Activated T-helper 17 cell treated with anti-CD3 and anti-CD28 coated beads, Interleukin-2, amount 50 U/mL, for 72 hours (primary cell): ENCODE measurements around the gene ADCYAP1. TPM values are rescaled to one million over a fixed set of nuclear protein-coding genes. Genes with fewer than 3 reads are reported as not detected.
"Not testable (repeated sequence)": the region's sequence is repeated elsewhere in the genome, so short reads cannot be mapped to it uniquely, and the experiment has no call there.

ENCODE experiments used
- ATAC-seq: fragments of 150-1000 bp; cut with Tn5 transposase; replicated peaks from 2 replicates; pipeline ENCODE4 v1.10.0; 2021; ENCODE audit warnings: mild to moderate bottlenecking, moderate library complexity
- H3K27ac Mint-ChIP-seq: one replicate; pipeline ENCODE4 v1.8.0; 2022; ENCODE audit warnings: mixed read lengths
- H3K27me3 Mint-ChIP-seq: one replicate; pipeline ENCODE4 v1.8.0; 2022; ENCODE audit warnings: mixed read lengths
- H3K36me3 Mint-ChIP-seq: one replicate; pipeline ENCODE4 v1.8.0; 2022; ENCODE audit warnings: low read depth, mild to moderate bottlenecking, mixed read lengths
- H3K4me1 Mint-ChIP-seq: one replicate; pipeline ENCODE4 v1.8.0; 2022; ENCODE audit warnings: mixed read lengths
- H3K4me3 Mint-ChIP-seq: one replicate; pipeline ENCODE4 v1.8.0; 2022; ENCODE audit warnings: mild to moderate bottlenecking, mixed read lengths
- H3K9me3 Mint-ChIP-seq: one replicate; pipeline ENCODE4 v1.8.0; 2022; ENCODE audit warnings: mixed read lengths
- total RNA-seq, 2 donors: library from RNA; stranded (reverse); gene quantifications; one replicate each; pipeline ENCODE4 v1.2.3, GENCODE V29; 2022

The ADCYAP1 gene
- total RNA-seq, result not detected

DNA sequence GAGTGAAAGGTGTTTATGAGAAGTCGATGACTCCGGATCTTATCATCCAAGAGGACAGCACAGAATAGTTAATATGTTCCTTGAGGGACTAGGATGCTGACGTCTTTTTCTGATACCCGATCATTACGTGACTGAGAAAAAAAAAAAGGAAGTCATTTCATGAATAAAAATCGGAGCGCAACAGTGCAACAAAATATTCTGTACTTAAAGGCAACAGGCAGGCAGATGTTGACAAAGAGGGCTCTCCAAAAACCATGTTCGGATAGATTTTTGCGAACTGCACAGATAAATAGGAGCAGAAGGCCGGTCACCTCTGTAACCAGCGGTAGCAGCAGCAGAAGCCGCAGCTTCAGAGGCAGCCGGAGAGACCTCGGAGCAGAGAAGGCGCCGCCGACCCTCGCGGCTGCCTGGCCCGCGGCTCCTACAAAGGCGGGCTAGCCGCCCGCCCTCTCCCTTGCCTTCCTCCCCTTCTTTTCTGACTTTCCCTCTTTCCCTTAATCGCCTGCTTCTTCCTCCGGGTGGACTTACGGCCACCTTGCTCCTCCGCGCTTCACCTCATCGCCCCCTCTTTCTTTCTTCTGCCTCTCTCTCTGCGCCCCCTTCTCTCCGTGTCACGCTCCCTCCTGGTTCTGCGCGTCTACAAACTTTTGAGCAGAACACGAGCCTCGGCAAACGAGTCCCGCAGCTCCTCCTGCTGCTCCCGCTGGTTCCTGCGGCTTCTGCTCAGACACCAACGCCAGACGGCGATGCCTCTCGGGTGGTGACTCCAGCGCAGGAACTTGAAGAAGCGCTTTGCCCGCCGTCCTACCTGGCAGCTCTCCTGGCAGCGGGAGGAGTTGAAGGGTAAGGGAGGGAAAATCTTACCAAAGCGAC lies at the start of gene ADCYAP1:
TSS of gene ADCYAP1 (plus strand) at position 654 of the 873 bp plus-strand sequence. CDS start 516 bp downstream, outside the sequence.
- Mint-ChIP-seq H3K27ac (no peak within 1 kb of the TSS), H3K4me1 (peaks cover 5% of the 10 kb centered on the region), H3K4me3 (peak within 1 kb of the TSS; percentile 29), H3K9me3 (peaks cover 4% of the 10 kb centered on the region), H3K27me3 (peaks cover 56% of the 10 kb centered on the region), H3K36me3 (peaks cover 8% of the 10 kb centered on the region)
- no peak for ATAC-seq

DNA sequence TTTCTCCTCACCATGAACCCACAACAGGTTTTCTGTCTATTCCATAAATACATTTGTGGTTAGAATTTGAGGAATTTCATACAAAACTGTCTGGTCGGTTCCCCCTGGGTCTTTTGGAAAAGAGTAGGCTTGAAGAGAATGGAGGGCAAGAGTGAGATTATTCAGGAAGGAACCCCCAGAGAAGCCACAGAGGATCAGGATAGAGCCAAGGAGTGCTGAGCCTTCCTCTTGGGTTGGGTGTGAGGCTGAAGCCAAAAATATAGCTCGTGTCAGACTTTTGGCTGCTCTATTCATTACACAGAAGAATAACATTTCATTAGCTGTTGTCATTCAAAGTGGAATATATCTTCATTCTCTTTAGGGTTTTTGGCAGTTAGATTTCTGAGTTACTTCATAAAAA lies 46.7 kb upstream of the ADCYAP1 start:
- H3K9me3 Mint-ChIP-seq, result no peaks in the 10 kb centered on the region
- H3K4me3 Mint-ChIP-seq, result no peak overlapping the region
- no peaks in the 10 kb centered on the region for H3K4me1 Mint-ChIP-seq
- no peak overlapping the region for H3K27ac Mint-ChIP-seq
- ATAC-seq, result no peak
- H3K36me3 Mint-ChIP-seq, result no peaks in the 10 kb centered on the region
- H3K27me3 Mint-ChIP-seq, result peaks cover 23% of the 10 kb centered on the region

DNA sequence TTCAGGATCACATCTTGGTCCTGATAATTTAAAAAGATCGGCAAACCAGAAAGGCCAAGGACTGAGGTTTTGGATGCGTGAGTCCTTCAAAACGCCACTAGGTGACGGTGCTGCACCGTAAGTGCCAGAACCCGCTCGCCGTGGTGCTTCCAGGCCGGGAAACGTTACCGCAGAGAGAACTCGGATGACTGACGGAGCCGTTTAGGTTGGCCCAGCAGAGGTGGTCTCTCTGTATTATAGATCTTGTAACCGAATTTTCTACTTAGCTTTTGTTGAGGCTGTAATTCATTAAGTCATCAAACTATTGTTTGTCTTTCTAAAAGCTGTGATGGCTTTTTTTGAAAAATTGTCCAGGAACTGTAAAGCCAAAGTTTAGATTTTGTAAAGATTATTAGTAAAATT lies 39.8 kb upstream of the ADCYAP1 start:
- Mint-ChIP-seq H3K36me3 (no peaks in the 10 kb centered on the region), H3K4me3 (no peak overlapping the region), H3K27me3 (peaks cover 30% of the 10 kb centered on the region), H3K9me3 (no peaks in the 10 kb centered on the region), H3K4me1 (no peaks in the 10 kb centered on the region), H3K27ac (no peak overlapping the region)
- peak; percentile 74 for ATAC-seq

DNA sequence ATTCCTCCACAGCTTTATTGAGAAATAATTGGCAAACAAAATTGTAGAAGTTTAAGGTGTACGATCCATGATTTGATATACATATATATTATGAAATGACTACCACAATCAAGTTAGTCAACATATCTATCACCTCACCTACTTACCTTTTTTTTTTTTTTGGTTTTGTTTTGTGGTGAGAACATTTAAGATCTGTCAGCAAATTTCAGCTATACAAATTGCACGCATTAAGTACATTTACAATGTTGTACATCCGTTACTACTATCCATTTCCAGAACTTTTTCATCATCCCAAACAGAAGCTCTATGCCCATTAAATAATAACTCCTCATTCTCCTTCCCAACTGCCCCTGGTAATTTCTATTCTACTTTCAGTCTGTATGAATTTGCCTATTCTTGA lies 37.4 kb upstream of the ADCYAP1 start:
- H3K4me1 Mint-ChIP-seq, result no peaks in the 10 kb centered on the region
- H3K36me3 Mint-ChIP-seq, result no peaks in the 10 kb centered on the region
- ATAC-seq, result no peak
- no peak overlapping the region for H3K27ac Mint-ChIP-seq
- no peaks in the 10 kb centered on the region for H3K9me3 Mint-ChIP-seq
- H3K4me3 Mint-ChIP-seq, result no peak overlapping the region
- peaks cover 22% of the 10 kb centered on the region for H3K27me3 Mint-ChIP-seq

DNA sequence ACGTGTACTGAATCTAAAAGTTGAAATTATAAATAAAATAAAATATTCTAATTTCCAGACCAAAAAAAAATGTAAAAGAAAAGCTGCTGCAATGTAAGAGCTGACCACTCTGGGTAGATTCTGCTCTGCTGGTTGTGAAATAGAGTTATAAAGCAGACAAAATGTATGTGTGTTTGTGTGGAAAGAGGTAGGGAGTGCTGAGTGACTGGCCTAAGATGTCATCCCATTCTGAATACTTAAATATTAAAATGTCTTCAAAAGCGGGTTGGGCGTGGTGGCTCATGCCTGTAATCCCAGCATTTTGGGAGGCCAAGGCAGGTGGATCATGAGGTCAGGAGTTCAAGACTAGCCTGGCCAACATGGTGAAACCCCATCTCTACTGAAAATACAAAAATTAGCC lies 31.2 kb upstream of the ADCYAP1 start:
- H3K4me3 Mint-ChIP-seq, result peak overlapping the region; percentile 59
- H3K4me1 Mint-ChIP-seq, H3K9me3 Mint-ChIP-seq, H3K36me3 Mint-ChIP-seq, ATAC-seq, H3K27me3 Mint-ChIP-seq: not testable (repeated sequence)
- H3K27ac Mint-ChIP-seq, result peak overlapping the region; percentile 60

DNA sequence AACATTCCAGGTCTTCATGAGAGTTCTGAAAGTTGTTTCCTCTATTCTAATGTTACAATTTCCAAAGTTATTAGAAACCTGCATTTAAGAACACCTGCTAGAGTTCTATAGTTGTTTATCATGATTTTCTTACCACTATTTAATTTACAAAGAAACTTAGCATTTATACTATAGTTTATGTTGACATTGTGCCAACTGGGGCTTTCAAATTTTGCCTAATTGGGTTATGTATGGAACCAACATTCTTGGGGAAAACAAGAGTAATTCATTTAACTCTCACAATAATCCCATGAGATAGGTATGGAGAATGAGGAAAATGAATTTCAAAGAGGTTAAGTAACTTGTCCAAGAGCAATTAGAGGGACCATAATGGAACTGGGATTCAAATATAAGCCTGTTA lies 28.8 kb upstream of the ADCYAP1 start:
- Mint-ChIP-seq H3K4me1 (peaks cover 7% of the 10 kb centered on the region), H3K36me3 (no peaks in the 10 kb centered on the region), H3K27me3 (no peaks in the 10 kb centered on the region), H3K9me3 (no peaks in the 10 kb centered on the region), H3K4me3 (no peak overlapping the region), H3K27ac (no peak overlapping the region)
- no peak for ATAC-seq

DNA sequence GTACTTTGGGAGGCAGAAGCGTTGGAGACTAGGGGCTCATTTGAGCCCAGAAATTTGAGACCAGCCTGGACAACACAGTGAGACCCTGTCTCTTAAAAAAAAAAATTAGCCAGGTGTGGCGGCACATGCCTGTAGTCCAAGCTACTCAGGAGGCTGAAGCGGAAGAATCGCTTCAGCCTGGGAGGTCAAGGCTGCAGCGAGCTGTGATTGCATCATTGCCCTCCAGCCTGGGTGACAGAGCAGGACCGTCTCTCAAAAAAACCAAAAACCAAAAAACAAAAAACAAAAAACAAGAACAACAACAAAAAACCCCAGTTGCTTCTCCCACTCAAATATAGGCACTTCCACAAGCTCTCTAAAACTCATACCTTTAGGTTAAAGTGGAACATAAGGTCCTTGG lies 27.4 kb upstream of the ADCYAP1 start:
- Mint-ChIP-seq H3K27ac (no peak overlapping the region), H3K36me3 (no peaks in the 10 kb centered on the region), H3K4me3 (no peak overlapping the region), H3K4me1 (peaks cover 7% of the 10 kb centered on the region), H3K27me3 (no peaks in the 10 kb centered on the region), H3K9me3 (no peaks in the 10 kb centered on the region)
- no peak for ATAC-seq

DNA sequence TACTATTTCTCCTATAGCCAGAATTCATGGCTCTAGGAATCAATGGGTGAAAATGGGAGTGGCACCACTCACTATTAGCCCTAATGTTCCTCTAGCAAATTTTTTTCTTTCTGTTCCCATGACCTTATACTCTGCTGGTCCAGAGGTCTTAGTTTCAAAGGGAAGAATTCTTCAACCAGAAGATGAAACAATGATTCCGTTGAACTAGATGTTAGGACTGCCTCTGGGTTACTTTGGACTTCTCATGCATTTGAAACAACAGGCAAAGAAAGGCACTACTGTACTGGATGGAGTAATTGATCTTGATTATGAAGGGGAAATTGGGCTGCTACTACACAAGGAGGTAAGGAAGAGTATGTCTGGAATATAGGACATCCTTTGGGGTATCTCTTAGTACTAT lies 18.6 kb upstream of the ADCYAP1 start:
- peaks cover 4% of the 10 kb centered on the region for H3K27me3 Mint-ChIP-seq
- ATAC-seq, result no peak
- H3K9me3 Mint-ChIP-seq, result no peaks in the 10 kb centered on the region
- H3K27ac Mint-ChIP-seq, result no peak overlapping the region
- no peaks in the 10 kb centered on the region for H3K36me3 Mint-ChIP-seq
- H3K4me1 Mint-ChIP-seq, result no peaks in the 10 kb centered on the region
- no peak overlapping the region for H3K4me3 Mint-ChIP-seq

DNA sequence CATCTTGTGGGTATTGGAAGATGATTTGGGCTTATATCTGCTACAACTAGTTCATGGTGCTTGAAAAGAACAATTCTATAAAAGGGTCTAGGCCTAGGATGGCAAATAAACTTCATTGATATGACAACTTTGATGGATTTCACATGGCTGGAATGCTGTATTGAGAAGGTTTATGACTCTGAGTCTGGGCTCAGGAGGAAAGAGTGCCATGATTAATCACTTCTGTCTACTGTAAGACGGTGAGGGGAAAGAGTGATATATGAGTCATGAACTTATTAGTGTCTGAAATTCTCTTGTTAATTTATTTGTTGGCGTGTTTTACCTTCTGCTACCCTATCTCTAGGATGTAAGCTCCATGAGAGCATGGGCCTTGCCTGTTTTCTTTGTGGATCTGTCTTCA lies 17.0 kb upstream of the ADCYAP1 start:
- Mint-ChIP-seq H3K27ac (no peak overlapping the region), H3K4me1 (no peaks in the 10 kb centered on the region), H3K36me3 (no peaks in the 10 kb centered on the region), H3K4me3 (no peak overlapping the region), H3K27me3 (peaks cover 4% of the 10 kb centered on the region), H3K9me3 (no peaks in the 10 kb centered on the region)
- ATAC-seq, result no peak

DNA sequence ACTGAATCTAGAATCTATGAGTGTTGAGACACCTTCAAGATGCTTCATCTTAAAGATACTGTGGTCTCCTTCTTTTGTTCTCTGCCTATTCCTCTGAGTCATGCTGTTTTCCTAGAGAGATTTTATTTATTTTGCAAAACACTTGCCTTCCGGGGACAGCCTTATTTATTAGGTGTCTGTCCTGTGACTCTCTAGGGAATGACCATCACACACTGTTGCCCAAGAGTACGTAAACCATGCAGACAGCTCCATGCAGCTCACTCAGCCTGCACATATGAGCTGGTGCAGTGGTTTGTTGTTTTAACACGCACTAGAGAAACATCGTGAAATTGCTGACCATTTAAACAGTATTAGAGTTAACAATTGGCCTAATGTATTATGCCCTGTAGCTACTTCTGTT lies 12.4 kb upstream of the ADCYAP1 start:
- Mint-ChIP-seq H3K27me3 (peaks cover 8% of the 10 kb centered on the region), H3K36me3 (no peaks in the 10 kb centered on the region), H3K4me3 (no peak overlapping the region), H3K9me3 (no peaks in the 10 kb centered on the region), H3K4me1 (no peaks in the 10 kb centered on the region), H3K27ac (no peak overlapping the region)
- no peak for ATAC-seq

DNA sequence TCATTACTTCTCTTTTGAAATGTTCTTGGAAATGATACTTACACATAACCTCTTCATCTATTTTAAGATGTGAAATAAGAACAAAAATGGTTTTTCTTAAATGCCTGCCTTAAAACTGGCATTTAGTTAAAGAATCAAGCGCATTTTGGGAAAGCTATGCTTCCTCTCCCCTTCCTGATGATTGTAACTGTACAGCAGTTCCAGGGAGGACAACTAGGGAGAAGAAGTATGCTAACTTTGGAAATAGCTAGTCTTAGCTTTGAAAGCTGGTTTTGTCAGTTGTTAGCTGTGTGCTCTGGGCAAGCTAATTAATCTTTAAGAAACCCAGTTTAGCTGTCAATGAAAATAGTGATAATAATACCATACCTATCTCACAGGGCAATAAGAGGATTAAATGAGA lies 8.4 kb upstream of the ADCYAP1 start:
- H3K27me3 Mint-ChIP-seq, result peaks cover 18% of the 10 kb centered on the region
- ATAC-seq, result no peak
- H3K4me1 Mint-ChIP-seq, result no peaks in the 10 kb centered on the region
- H3K9me3 Mint-ChIP-seq, result no peaks in the 10 kb centered on the region
- H3K27ac Mint-ChIP-seq, result no peak overlapping the region
- no peaks in the 10 kb centered on the region for H3K36me3 Mint-ChIP-seq
- no peak overlapping the region for H3K4me3 Mint-ChIP-seq

DNA sequence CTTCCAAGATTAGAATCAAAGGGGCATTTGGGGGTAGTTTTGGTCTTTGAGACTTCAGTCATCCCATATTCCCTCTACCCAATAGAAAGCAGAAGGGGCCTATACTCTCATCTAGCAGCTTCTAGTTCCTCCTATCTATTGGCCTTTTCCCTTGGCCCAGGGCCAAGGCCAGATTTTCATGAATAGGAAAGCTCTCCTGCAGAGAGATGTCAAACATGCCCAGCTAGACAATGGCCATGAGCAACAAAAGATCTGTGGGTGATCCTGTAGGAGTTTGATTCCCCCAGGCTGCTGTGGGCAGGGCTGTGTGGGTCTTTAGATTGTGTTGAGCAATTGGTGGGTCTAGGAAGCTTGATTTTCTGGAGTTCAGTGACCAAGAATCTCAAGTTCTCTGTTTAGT lies 2.9 kb upstream of the ADCYAP1 start:
- peaks cover 53% of the 10 kb centered on the region for H3K27me3 Mint-ChIP-seq
- no peaks in the 10 kb centered on the region for H3K4me1 Mint-ChIP-seq
- H3K4me3 Mint-ChIP-seq, result no peak overlapping the region
- peaks cover 8% of the 10 kb centered on the region for H3K36me3 Mint-ChIP-seq
- no peak for ATAC-seq
- no peak overlapping the region for H3K27ac Mint-ChIP-seq
- peaks cover 4% of the 10 kb centered on the region for H3K9me3 Mint-ChIP-seq

DNA sequence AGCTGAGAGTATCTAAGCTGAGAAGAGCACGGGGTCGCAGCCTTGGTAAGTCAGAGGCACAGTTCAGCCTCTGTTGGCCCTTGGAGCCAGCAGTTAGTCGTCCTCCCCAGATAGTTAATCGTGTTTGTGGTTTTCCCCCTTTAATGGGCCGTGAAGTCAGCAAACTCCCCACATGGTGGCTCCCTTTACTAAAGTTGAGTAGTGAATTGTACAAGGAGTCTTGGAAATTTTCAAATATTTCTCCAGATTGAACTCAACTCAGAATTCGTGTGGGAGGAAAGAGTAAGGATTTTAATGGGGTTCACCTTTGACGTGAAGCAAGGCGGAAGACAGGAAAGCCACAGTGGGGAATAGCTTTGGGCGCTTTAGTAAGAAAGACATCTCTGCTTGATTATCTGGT lies 2.4 kb upstream of the ADCYAP1 start:
- no peaks in the 10 kb centered on the region for H3K4me1 Mint-ChIP-seq
- no peak overlapping the region for H3K4me3 Mint-ChIP-seq

DNA sequence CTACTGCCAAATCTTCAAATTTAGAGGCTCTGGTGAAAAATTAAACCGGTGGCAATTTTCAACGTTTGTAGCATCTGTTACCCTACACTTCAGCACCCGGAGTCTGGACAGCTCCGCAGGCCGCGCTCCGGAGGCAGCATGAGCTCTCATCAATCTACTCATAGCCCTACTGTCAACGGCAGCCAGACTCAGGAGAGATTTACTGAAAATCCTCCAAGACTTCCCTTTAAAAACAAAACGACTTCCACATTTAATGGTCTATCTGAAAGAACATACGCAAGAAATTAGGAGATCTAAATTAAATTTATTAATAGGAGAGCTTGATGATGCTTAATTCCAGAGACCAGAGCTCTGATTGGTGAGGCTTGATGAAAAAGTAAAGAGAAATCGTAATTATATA lies 970 bp upstream of the ADCYAP1 start:
- Mint-ChIP-seq H3K36me3 (peaks cover 8% of the 10 kb centered on the region), H3K4me1 (peaks cover 1% of the 10 kb centered on the region), H3K9me3 (peaks cover 4% of the 10 kb centered on the region), H3K4me3 (no peak overlapping the region), H3K27me3 (peaks cover 55% of the 10 kb centered on the region), H3K27ac (no peak overlapping the region)
- no peak for ATAC-seq

More for the DNA sequence above, 2.4 kb upstream of the ADCYAP1 start:
- ATAC-seq, result no peak
- Mint-ChIP-seq H3K9me3 (peaks cover 4% of the 10 kb centered on the region), H3K36me3 (peaks cover 8% of the 10 kb centered on the region), H3K27me3 (peaks cover 53% of the 10 kb centered on the region), H3K27ac (no peak overlapping the region)

DNA sequence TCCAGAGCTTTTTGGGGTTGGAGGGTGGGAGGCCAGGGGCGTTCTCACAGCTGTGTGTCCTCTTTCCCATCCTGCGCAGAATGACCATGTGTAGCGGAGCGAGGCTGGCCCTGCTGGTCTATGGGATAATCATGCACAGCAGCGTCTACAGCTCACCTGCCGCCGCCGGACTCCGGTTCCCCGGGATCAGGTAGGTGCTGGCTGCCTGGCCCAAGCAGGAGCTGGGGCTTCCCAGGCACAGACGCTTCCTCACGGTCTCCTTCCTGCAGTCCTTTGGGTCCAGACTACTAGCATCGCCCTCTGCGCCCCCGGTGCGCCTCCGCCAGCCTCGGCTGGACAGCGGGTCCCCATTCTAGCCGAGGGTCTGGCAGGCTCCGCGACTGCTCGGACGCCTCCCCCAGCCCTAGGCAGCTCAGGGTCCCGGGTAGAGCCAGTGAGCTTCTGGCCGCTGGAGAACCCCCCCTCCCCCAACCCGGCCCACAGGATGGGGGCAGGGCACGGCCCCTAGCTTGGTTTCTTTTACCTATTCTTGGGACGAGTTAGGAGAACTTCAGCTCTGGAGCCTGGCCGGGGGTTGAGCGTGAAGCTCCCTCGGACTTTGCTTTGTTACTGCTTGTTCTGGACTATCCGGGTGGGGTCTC lies 756 bp downstream of the ADCYAP1 start:
- H3K4me1 Mint-ChIP-seq, result peaks cover 5% of the 10 kb centered on the region
- no peak for ATAC-seq
- peaks cover 4% of the 10 kb centered on the region for H3K9me3 Mint-ChIP-seq
- peak overlapping the region; percentile 29 for H3K4me3 Mint-ChIP-seq
- peaks cover 55% of the 10 kb centered on the region for H3K27me3 Mint-ChIP-seq
- H3K36me3 Mint-ChIP-seq, result peaks cover 8% of the 10 kb centered on the region
- no peak overlapping the region for H3K27ac Mint-ChIP-seq
